Measurements from ENCODE around the gene OGFR.
A peak's percentile ranks its signal among the peaks of the same experiment; 100 is the strongest.

Gene OGFR

GRCh38 chr20:62796699-62797491, 7.7 kb upstream of the OGFR start:
- peak overlapping the region; percentile 71 for H3K4me3 ChIP-seq (replicated peaks; ENCODE audit: low read depth, low read length)
- no peaks in the 10 kb centered on the region for H3K27me3 ChIP-seq (replicated peaks; ENCODE audit: control insufficient read depth, insufficient read depth, low read length)
- peaks cover 15% of the 10 kb centered on the region for H3K36me3 ChIP-seq (ENCODE audit: control insufficient read depth, insufficient read depth, low read length)
- TF ChIP-seq, protein P1, sequence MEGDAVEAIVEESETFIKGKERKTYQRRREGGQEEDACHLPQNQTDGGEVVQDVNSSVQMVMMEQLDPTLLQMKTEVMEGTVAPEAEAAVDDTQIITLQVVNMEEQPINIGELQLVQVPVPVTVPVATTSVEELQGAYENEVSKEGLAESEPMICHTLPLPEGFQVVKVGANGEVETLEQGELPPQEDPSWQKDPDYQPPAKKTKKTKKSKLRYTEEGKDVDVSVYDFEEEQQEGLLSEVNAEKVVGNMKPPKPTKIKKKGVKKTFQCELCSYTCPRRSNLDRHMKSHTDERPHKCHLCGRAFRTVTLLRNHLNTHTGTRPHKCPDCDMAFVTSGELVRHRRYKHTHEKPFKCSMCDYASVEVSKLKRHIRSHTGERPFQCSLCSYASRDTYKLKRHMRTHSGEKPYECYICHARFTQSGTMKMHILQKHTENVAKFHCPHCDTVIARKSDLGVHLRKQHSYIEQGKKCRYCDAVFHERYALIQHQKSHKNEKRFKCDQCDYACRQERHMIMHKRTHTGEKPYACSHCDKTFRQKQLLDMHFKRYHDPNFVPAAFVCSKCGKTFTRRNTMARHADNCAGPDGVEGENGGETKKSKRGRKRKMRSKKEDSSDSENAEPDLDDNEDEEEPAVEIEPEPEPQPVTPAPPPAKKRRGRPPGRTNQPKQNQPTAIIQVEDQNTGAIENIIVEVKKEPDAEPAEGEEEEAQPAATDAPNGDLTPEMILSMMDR (IDR thresholded peaks at IDR 0.05; ENCODE audit: insufficient read depth, low read length, poor library complexity, severe bottlenecking), result no peak
- DNase-seq (ENCODE audit: extremely low read depth, insufficient read length), result no peak

DNA sequence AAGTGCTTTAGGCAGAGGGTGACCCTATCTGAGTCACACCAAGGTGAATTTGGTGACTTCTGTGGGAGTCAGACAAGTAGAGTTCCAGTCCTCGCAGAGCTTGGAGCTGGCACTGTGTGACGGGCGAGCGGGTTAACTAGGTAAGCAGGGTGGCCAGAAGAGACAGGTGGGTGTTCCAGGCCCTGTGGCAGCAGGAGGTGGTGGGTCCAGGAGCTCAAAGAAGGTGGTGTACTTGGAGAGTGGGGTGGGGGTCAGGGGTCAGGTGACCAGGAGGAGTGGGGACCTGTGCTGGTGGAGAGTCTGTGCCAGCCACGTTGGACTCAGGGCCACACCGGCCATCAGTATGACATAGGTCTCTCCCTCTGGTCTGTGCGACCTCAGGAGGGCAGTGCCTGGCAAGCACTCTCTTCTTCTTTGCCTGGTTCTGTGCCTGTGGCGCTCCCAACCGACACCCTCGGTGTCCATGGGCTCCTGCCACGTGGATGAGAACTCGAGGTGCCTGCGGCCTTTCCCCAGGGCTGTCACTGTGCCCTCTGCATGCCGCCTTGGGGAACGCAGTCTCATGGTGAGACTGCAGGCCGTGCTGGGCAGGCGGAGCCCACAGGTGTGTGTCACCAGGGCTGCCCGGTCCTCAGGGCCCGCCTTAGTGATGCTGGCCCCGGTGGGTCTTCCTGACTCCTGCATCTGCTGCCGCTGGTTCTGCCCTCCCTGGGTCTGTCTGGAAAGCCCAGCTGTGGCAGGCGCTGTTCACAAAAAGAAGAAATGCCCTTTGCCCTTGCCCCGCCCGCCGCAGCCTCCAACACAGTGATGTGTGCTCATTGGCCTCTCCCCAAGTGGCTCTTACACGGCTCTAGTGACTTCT, 6.7 kb upstream of the OGFR start:
- H3K4me3 ChIP-seq (replicated peaks; ENCODE audit: low read depth, low read length), result no peak overlapping the region
- TF ChIP-seq, protein P1 (IDR thresholded peaks at IDR 0.05; ENCODE audit: insufficient read depth, low read length, poor library complexity, severe bottlenecking), result no peak
- peaks cover 15% of the 10 kb centered on the region for H3K36me3 ChIP-seq (ENCODE audit: control insufficient read depth, insufficient read depth, low read length)
- no peak for DNase-seq (ENCODE audit: extremely low read depth, insufficient read length)
- no peaks in the 10 kb centered on the region for H3K27me3 ChIP-seq (replicated peaks; ENCODE audit: control insufficient read depth, insufficient read depth, low read length)

DNA sequence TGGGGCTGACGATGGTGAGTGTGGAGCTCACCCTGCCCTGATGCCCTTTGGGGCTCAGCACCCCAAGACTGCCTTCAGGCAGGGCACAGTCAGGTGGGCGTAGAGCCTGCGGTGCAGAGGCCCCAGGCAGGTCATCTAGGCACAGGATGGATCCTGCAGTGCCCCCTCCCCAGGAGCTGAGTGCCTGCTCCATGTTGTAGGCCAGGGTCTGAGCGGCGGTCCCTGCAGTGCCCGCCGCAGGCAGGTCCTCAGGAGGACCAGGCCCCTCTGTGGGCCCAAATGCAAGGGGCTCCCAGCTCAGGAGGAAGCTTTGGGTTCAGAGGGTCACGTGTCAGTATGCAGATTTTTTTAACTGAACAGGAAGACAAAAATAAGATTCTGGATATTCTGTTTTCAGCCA, 5.6 kb upstream of the OGFR start:
- no peak for DNase-seq (ENCODE audit: extremely low read depth, insufficient read length)
- peaks cover 15% of the 10 kb centered on the region for H3K36me3 ChIP-seq (ENCODE audit: control insufficient read depth, insufficient read depth, low read length)
- TF ChIP-seq, protein P1 (IDR thresholded peaks at IDR 0.05; ENCODE audit: insufficient read depth, low read length, poor library complexity, severe bottlenecking), result no peak
- no peak overlapping the region for H3K4me3 ChIP-seq (replicated peaks; ENCODE audit: low read depth, low read length)
- H3K27me3 ChIP-seq (replicated peaks; ENCODE audit: control insufficient read depth, insufficient read depth, low read length), result no peaks in the 10 kb centered on the region

DNA sequence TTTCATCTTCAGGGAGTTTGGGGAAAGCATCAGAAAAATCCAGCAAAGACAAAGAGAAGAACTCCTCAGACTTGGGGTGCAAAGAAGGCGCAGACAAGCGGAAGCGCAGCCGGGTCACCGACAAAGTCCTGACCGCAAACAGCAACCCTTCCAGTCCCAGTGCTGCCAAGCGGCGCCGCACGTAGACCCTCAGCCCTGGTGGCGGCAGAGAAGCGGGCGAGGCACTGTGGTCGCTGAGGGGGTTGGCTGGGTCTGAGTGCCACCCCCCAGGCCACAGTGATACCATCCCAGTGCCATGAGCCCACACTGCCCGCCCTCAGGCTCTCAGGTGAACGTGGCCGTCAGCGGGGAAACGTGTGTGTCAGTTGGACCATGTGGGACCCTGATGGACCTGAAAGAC, 5.2 kb upstream of the OGFR start:
- no peak for DNase-seq (ENCODE audit: extremely low read depth, insufficient read length)
- TF ChIP-seq, protein P1 (IDR thresholded peaks at IDR 0.05; ENCODE audit: insufficient read depth, low read length, poor library complexity, severe bottlenecking), result no peak
- H3K27me3 ChIP-seq (replicated peaks; ENCODE audit: control insufficient read depth, insufficient read depth, low read length), result no peaks in the 10 kb centered on the region
- H3K36me3 ChIP-seq (ENCODE audit: control insufficient read depth, insufficient read depth, low read length), result peaks cover 15% of the 10 kb centered on the region
- H3K4me3 ChIP-seq (replicated peaks; ENCODE audit: low read depth, low read length), result no peak overlapping the region

- H3K36me3 ChIP-seq (ENCODE audit: control insufficient read depth, insufficient read depth, low read length), result peaks cover 15% of the 10 kb centered on the region
- TF ChIP-seq, protein P1 (IDR thresholded peaks at IDR 0.05; ENCODE audit: insufficient read depth, low read length, poor library complexity, severe bottlenecking), result no peak
- DNase-seq (ENCODE audit: extremely low read depth, insufficient read length), result no peak
- H3K27me3 ChIP-seq (replicated peaks; ENCODE audit: control insufficient read depth, insufficient read depth, low read length), result no peaks in the 10 kb centered on the region
- H3K4me3 ChIP-seq (replicated peaks; ENCODE audit: low read depth, low read length), result no peak overlapping the region
Observed at GRCh38 chr20:62799873-62800272, 4.8 kb upstream of the OGFR start.
